Neuron (in vitro differentiated cells): ENCODE results near the gene TUSC2.

Source experiments
- H2AFZ ChIP-seq: one replicate; pipeline ENCODE4 v1.6.1; 2013; ENCODE audit warnings: low read depth, mild to moderate bottlenecking, inconsistent platforms, low read length, moderate library complexity
- H3K27me3 ChIP-seq: one replicate; pipeline ENCODE4 v1.6.1; 2013; ENCODE audit warnings: low read length; ENCODE audit not compliant: insufficient read depth
- H3K36me3 ChIP-seq: one replicate; pipeline ENCODE4 v1.6.1; 2013; ENCODE audit warnings: low read length; ENCODE audit not compliant: insufficient read depth
- H3K4me1 ChIP-seq: one replicate; pipeline ENCODE4 v1.6.1; 2013; ENCODE audit warnings: low read length; ENCODE audit not compliant: insufficient read depth
- H3K4me3 ChIP-seq: 2 replicates; pipeline ENCODE4 v1.5.1; 2013; ENCODE audit warnings: mild to moderate bottlenecking, low read length, moderate library complexity
- H3K9me3 ChIP-seq: one replicate; pipeline ENCODE4 v1.6.1; 2013; ENCODE audit warnings: low read length

Gene TUSC2

GRCh38 chr3:50323614-50324199 is 4.3 kb downstream of the TUSC2 start:
- Histone ChIP-seq H3K4me1 (peaks cover 44% of the 10 kb centered on the region), H3K36me3 (peaks cover 27% of the 10 kb centered on the region), H3K4me3 (no peak overlapping the region), H3K27me3 (no peaks in the 10 kb centered on the region), H2AFZ (no peak overlapping the region), H3K9me3 (no peaks in the 10 kb centered on the region)

GRCh38 chr3:50323092-50323600 is 4.9 kb downstream of the TUSC2 start:
- peaks cover 41% of the 10 kb centered on the region for H3K4me1 ChIP-seq
- no peak overlapping the region for H2AFZ ChIP-seq

GRCh38 chr3:50322386-50323091 is 5.5 kb downstream of the TUSC2 start, which contains the start of gene HYAL2:
Gene HYAL2 (minus strand): TSS chr3:50322745. CDS start chr3:50320489, 2,256 bp downstream.
- Histone ChIP-seq H3K36me3 (peaks cover 37% of the 10 kb centered on the region), H3K4me3 (peak within 1 kb of the TSS; percentile 74), H3K27me3 (no peaks in the 10 kb centered on the region)

More at GRCh38 chr3:50323092-50323600, 4.9 kb downstream of the TUSC2 start:
- H3K36me3 ChIP-seq, result peaks cover 33% of the 10 kb centered on the region
- H3K9me3 ChIP-seq, result no peaks in the 10 kb centered on the region
- H3K4me3 ChIP-seq, result no peak overlapping the region
- H3K27me3 ChIP-seq, result no peaks in the 10 kb centered on the region

GRCh38 chr3:50322115-50322385 is 6.0 kb downstream of the TUSC2 start:
- Histone ChIP-seq H3K36me3 (peaks cover 41% of the 10 kb centered on the region), H2AFZ (no peak overlapping the region), H3K9me3 (no peaks in the 10 kb centered on the region), H3K4me1 (peaks cover 35% of the 10 kb centered on the region), H3K4me3 (no peak overlapping the region), H3K27me3 (no peaks in the 10 kb centered on the region)

More at GRCh38 chr3:50322386-50323091, 5.5 kb downstream of the TUSC2 start, which contains the start of gene HYAL2:
- Histone ChIP-seq H2AFZ (peak within 1 kb of the TSS; percentile 36), H3K9me3 (no peaks in the 10 kb centered on the region), H3K4me1 (peaks cover 40% of the 10 kb centered on the region)

- peaks cover under 1% of the 10 kb centered on the region for H3K9me3 ChIP-seq
- H3K36me3 ChIP-seq, result peaks cover 45% of the 10 kb centered on the region
- peaks cover 30% of the 10 kb centered on the region for H3K4me1 ChIP-seq
- H3K27me3 ChIP-seq, result no peaks in the 10 kb centered on the region
- peak overlapping the region; percentile 74 for H3K4me3 ChIP-seq
- peak overlapping the region; percentile 36 for H2AFZ ChIP-seq
Measured at GRCh38 chr3:50321336-50322114, 6.5 kb downstream of the TUSC2 start.

- peak overlapping the region; percentile 74 for H3K4me3 ChIP-seq
- peaks cover 2% of the 10 kb centered on the region for H3K9me3 ChIP-seq
- no peaks in the 10 kb centered on the region for H3K27me3 ChIP-seq
- peak overlapping the region; percentile 36 for H2AFZ ChIP-seq
- H3K4me1 ChIP-seq, result peaks cover 30% of the 10 kb centered on the region
- H3K36me3 ChIP-seq, result peaks cover 44% of the 10 kb centered on the region
Measured at GRCh38 chr3:50320853-50321335, 7.1 kb downstream of the TUSC2 start.

GRCh38 chr3:50319894-50320625 is 8.0 kb downstream of the TUSC2 start:
- peaks cover 30% of the 10 kb centered on the region for H3K4me1 ChIP-seq

GRCh38 chr3:50319181-50319893 is 8.7 kb downstream of the TUSC2 start:
- H2AFZ ChIP-seq, result no peak overlapping the region
- peaks cover 26% of the 10 kb centered on the region for H3K4me1 ChIP-seq
- no peak overlapping the region for H3K4me3 ChIP-seq
- peaks cover 2% of the 10 kb centered on the region for H3K9me3 ChIP-seq
- H3K36me3 ChIP-seq, result peaks cover 38% of the 10 kb centered on the region
- H3K27me3 ChIP-seq, result no peaks in the 10 kb centered on the region

More at GRCh38 chr3:50319894-50320625, 8.0 kb downstream of the TUSC2 start:
- Histone ChIP-seq H3K27me3 (no peaks in the 10 kb centered on the region), H3K4me3 (peak overlapping the region; percentile 74), H3K9me3 (peaks cover 2% of the 10 kb centered on the region), H2AFZ (no peak overlapping the region), H3K36me3 (peaks cover 37% of the 10 kb centered on the region)

- peaks cover 2% of the 10 kb centered on the region for H3K9me3 ChIP-seq
- H3K4me1 ChIP-seq, result peaks cover 25% of the 10 kb centered on the region
- peaks cover 42% of the 10 kb centered on the region for H3K36me3 ChIP-seq
- H3K27me3 ChIP-seq, result no peaks in the 10 kb centered on the region
- no peak overlapping the region for H2AFZ ChIP-seq
- no peak overlapping the region for H3K4me3 ChIP-seq
Measured at GRCh38 chr3:50318615-50319014, 9.4 kb downstream of the TUSC2 start.

- Histone ChIP-seq H2AFZ (no peak overlapping the region), H3K4me3 (no peak overlapping the region), H3K4me1 (peaks cover 25% of the 10 kb centered on the region), H3K9me3 (peaks cover 2% of the 10 kb centered on the region), H3K36me3 (peaks cover 43% of the 10 kb centered on the region), H3K27me3 (no peaks in the 10 kb centered on the region)
Measured at GRCh38 chr3:50318163-50318562, 9.9 kb downstream of the TUSC2 start.

- peaks cover 25% of the 10 kb centered on the region for H3K4me1 ChIP-seq
- H2AFZ ChIP-seq, result no peak overlapping the region
- no peak overlapping the region for H3K4me3 ChIP-seq
- no peaks in the 10 kb centered on the region for H3K27me3 ChIP-seq
- peaks cover 2% of the 10 kb centered on the region for H3K9me3 ChIP-seq
- peaks cover 44% of the 10 kb centered on the region for H3K36me3 ChIP-seq
Measured at GRCh38 chr3:50317300-50317699, 10.7 kb downstream of the TUSC2 start.

GRCh38 chr3:50316657-50317242 is 11.3 kb downstream of the TUSC2 start:
- H3K4me1 ChIP-seq, result peaks cover 20% of the 10 kb centered on the region
- no peaks in the 10 kb centered on the region for H3K27me3 ChIP-seq
- H2AFZ ChIP-seq, result no peak overlapping the region
- H3K4me3 ChIP-seq, result no peak overlapping the region
- peaks cover 2% of the 10 kb centered on the region for H3K9me3 ChIP-seq
- peaks cover 44% of the 10 kb centered on the region for H3K36me3 ChIP-seq
